Heart left ventricle (tissue), 16 donors: ENCODE measurements around the gene MEIS2. TPM values are rescaled to one million over a fixed set of nuclear protein-coding genes. Genes with fewer than 3 reads are reported as not detected.
A peak's percentile ranks its signal among the peaks of the same experiment; 100 is the strongest.

Source experiments
- ATAC-seq, 4 donors: fragments of 200-7000 bp; cut with Tn5 transposase; one replicate each; pipeline ENCODE4 v1.9.1; 2020 to 2022; ENCODE audit warnings: moderate library complexity in 4 of 4, mild to moderate bottlenecking in 3 of 4, moderate number of reproducible peaks in 1 of 4
- DNase-seq, 5 donors: peaks; one replicate each; pipeline ENCODE4 v3.0.0-alpha.2; 2020
- H3K27ac ChIP-seq, 12 donors: fragments of 200-600 bp; sonication (generic) in 4 of 12; one replicate each; pipeline versions ENCODE4 v1.5.0 to v1.8.0; 2016 to 2022; ENCODE audit warnings: mild to moderate bottlenecking in 2 of 12
- H3K27me3 ChIP-seq, 9 donors: fragments of 200-600 bp; sonication (generic) in 2 of 9; one replicate each; pipeline versions ENCODE4 v1.5.1 to v1.8.0; 2016 to 2022; ENCODE audit warnings: mild to moderate bottlenecking in 3 of 9
- H3K36me3 ChIP-seq, 9 donors: fragments of 200-600 bp; sonication (generic) in 2 of 9; one replicate each; pipeline versions ENCODE4 v1.5.0 to v1.8.0; 2018 to 2022; ENCODE audit warnings: mild to moderate bottlenecking in 2 of 9
- H3K4me1 ChIP-seq, 12 donors: fragments of 200-600 bp; sonication (generic) in 4 of 12; one replicate each; pipeline versions ENCODE4 v1.5.0 to v1.8.0; 2016 to 2022; ENCODE audit warnings: mild to moderate bottlenecking in 3 of 12
- H3K4me3 ChIP-seq, 12 donors: fragments of 200-600 bp; sonication (generic) in 4 of 12; one replicate each; pipeline versions ENCODE4 v1.5.0 to v1.8.0; 2017 to 2022; ENCODE audit warnings: mild to moderate bottlenecking in 9 of 12, moderate library complexity in 4 of 12
- H3K9me3 ChIP-seq, 12 donors: fragments of 200-600 bp; sonication (generic) in 4 of 12; one replicate each; pipeline versions ENCODE4 v1.5.0 to v1.8.0; 2016 to 2022; ENCODE audit warnings: mild to moderate bottlenecking in 1 of 12
- POLR2A ChIP-seq, 2 donors: fragments of 450-650 bp; IDR thresholded peaks; one replicate each; pipeline ENCODE4 v1.6.1; 2017; ENCODE audit warnings: antibody characterized with exemption in 2 of 2, mild to moderate bottlenecking in 2 of 2, moderate library complexity in 2 of 2
- WGBS, 4 donors: extraction: QIAGEN DNeasy Blood & Tissue Kit in 2 of 4; methylation state at CpG; one replicate each; pipeline versions ENCODE4 v1.1.5 to v1.1.7; 2013 to 2018; 5-methylcytosine and 5-hydroxymethylcytosine counted together
- intact Hi-C, 10 donors: fragments of 100-400 bp; cut with DNase I; formaldehyde crosslinking; loops; one replicate each; pipeline versions ENCODE4 v1.11.1 to v1.14.2; 2022
- polyA plus RNA-seq, 2 donors: library from polyadenylated mRNA; stranded (reverse); fragments of 200-250 nt; gene quantifications; one replicate each; pipeline ENCODE4 v1.2.3, GENCODE V29; 2013
- total RNA-seq, 9 donors: library from RNA; depleted of rRNA in 2 of 9; stranded (reverse); fragments of >200 nt in 2 of 9; fragmentation: NEBNext Ultra II Directional in 3 of 9; extraction: Animal tissue kit (Norgen Biotek cat#: 25700) in 3 of 9; gene quantifications; one replicate each; pipeline versions ENCODE4 v1.1.0 to v1.2.4, GENCODE V29; 2016 to 2023
- TF ChIP-seq, protein P1 (sequence below), 12 donors: fragments of 200-600 bp; sonication (generic) in 4 of 12; IDR thresholded peaks; one replicate each; pipeline versions ENCODE4 v1.5.0 to v1.8.0; 2018 to 2022; ENCODE audit warnings: antibody characterized with exemption in 12 of 12, mild to moderate bottlenecking in 5 of 12
- donor health status: ischemic (EF 13 %, LVEDD 7.1; RV severe dilation, severe dysfunction).
- donor health status: healthy with polysubstance abuse.
- donor health status: DM: no; HTN: yes; CAD: no.
- donor health status: DM: no; HTN: no; CAD: no.
- donor health status: ischemic (EF 25% LVEDD 6.9; RV normal size, moderate dysfunction).
- donor health status: ischemic (EF 25% LVEDD 5.7; RV mildly dilated, moderate dysfunction).
- donor health status: healthy.
- donor health status: DM: yes; HTN: yes; CAD: no.
- donor health status: ischemic (EF 35%, LVEDD 5.7; RV mildly dilated, moderate dysfunction).
- donor health status: nonischemic (EF 11% LVEDD 7.7; RV severe dilation, severe dysfunction).
- donor health status: DM: yes; HTN: yes; CAD: no.
- donor health status: PGD.
- donor health status: ischemic (EF 29% LVEDD 5.4; RV normal size, mild dysfunction).
- donor health status: nonischemic (EF 23%, LVEDD 6.1; RV moderate dilation, normal function).

MEIS2 gene
- total and polyA plus RNA-seq, 11 donors, result 13.2 to 89.7 (median 49.7) TPM

DNA sequence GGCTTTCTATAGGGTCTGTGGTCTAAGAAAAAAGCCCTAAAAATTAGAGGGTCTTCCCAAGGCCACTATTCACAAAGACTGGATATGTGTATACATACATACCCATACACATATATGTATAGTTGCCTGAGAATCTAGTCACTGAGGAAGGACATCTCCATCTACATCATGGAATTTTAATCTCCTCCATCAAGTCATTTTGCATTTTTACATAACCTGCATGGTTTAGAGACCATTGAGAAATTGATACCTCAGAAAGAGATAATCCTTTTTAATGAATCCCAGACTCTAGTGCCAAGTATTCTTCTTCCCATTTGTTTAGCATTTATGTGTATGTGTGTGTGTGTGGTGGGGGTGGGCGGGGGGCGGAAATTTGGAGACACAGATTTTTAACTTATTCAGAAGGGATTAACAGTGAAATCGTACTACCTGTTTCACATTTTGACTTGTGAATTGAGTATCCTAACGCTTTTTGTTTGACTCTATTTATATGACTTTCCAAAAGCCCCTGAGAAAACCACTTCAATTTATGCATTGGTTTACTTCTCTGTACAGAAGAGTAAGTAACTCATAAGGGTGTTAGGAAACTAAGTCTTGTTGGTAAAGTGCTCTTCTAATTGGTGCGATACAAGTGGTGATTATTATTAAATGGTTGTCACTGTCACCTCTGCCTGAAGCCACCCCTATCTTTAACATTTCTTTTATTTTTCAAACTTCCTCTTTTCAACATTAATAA is 166.9 kb downstream of the MEIS2 start:
- no peak for ATAC-seq
- intact Hi-C loops, result no loop called here
- no peak for TF ChIP-seq POLR2A (IDR thresholded peaks at IDR 0.05)
- TF ChIP-seq, protein P1, sequence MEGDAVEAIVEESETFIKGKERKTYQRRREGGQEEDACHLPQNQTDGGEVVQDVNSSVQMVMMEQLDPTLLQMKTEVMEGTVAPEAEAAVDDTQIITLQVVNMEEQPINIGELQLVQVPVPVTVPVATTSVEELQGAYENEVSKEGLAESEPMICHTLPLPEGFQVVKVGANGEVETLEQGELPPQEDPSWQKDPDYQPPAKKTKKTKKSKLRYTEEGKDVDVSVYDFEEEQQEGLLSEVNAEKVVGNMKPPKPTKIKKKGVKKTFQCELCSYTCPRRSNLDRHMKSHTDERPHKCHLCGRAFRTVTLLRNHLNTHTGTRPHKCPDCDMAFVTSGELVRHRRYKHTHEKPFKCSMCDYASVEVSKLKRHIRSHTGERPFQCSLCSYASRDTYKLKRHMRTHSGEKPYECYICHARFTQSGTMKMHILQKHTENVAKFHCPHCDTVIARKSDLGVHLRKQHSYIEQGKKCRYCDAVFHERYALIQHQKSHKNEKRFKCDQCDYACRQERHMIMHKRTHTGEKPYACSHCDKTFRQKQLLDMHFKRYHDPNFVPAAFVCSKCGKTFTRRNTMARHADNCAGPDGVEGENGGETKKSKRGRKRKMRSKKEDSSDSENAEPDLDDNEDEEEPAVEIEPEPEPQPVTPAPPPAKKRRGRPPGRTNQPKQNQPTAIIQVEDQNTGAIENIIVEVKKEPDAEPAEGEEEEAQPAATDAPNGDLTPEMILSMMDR (IDR thresholded peaks at IDR 0.05), result no peak
- WGBS, 4 donors, result 87 to 91% (median 88%) methylated on average over 5 of the region's 5 CpGs
- H3K9me3 ChIP-seq, result peaks cover 0 to 9% (median 0%) of the 10 kb centered on the region in 12 donors
- H3K36me3 ChIP-seq, result no peaks in the 10 kb centered on the region
- no peak for DNase-seq
- H3K4me1 ChIP-seq, result peaks cover 0 to 10% (median 0%) of the 10 kb centered on the region in 12 donors
- H3K27me3 ChIP-seq, result no peaks in the 10 kb centered on the region
- H3K27ac ChIP-seq, result no peak overlapping the region
- no peak overlapping the region for H3K4me3 ChIP-seq

DNA sequence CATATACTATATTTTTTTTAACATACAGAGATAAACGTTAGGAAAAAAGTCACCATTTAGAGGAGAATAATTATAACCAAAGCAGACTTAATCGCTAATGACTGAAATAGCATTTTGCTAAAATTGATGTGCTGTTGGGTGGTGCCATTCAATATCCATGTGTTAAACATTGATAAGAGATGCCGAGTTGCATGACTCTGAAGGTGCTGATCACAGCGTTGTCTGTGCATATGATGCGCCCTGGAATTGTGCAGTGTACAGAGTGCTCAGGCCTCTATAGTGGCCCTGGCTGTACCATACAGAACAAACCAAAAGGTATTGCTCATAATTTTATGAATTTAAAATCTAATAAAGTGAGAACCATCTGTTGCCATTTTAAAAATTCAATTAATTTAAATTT is 168.3 kb downstream of the MEIS2 start:
- TF ChIP-seq POLR2A (IDR thresholded peaks at IDR 0.05), result no peak
- TF ChIP-seq, protein P1 (IDR thresholded peaks at IDR 0.05), result no peak
- peaks cover 0 to 3% (median 0%) of the 10 kb centered on the region in 9 donors for H3K36me3 ChIP-seq
- 87 to 89% (median 87%) methylated on average over 5 of the region's 5 CpGs for WGBS, 4 donors
- no peaks in the 10 kb centered on the region for H3K27me3 ChIP-seq
- no peak overlapping the region for H3K4me3 ChIP-seq
- H3K27ac ChIP-seq, result no peak overlapping the region
- DNase-seq (no peak), ATAC-seq (no peak)
- intact Hi-C loops, result no loop called here
- H3K9me3 ChIP-seq, result peaks cover 0 to 9% (median 0%) of the 10 kb centered on the region in 12 donors
- H3K4me1 ChIP-seq, result peaks cover 0 to 6% (median 0%) of the 10 kb centered on the region in 12 donors

DNA sequence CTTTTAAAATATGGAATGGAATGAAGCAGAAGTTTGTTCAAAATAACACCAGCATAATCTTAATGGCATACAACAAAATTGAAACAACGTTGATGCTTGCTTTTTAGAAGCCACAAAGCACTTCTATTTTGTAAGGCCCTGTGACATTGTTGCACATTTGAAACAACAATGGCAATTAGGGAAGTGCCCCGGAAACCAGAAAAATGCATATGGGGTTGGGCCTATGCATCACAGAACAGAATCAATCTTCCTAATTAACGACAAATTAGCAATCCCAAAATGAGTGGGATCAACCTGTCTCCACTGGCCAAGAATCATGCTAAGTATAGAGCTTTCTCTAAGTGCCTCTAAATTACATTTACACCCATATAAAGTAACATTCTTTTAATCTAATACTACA is 168.9 kb downstream of the MEIS2 start:
- H3K9me3 ChIP-seq, result peaks cover 0 to 9% (median 0%) of the 10 kb centered on the region in 12 donors
- H3K4me1 ChIP-seq, result peaks cover 0 to 6% (median 0%) of the 10 kb centered on the region in 12 donors
- ATAC-seq (no peak), DNase-seq (no peak)
- H3K36me3 ChIP-seq, result peaks cover 0 to 3% (median 0%) of the 10 kb centered on the region in 9 donors
- intact Hi-C loops, result no loop called here
- 66 to 74% (median 69%) methylated on average over 3 of the region's 3 CpGs for WGBS, 4 donors
- H3K4me3 ChIP-seq, result no peak overlapping the region
- TF ChIP-seq, protein P1 (IDR thresholded peaks at IDR 0.05), result no peak
- no peak for TF ChIP-seq POLR2A (IDR thresholded peaks at IDR 0.05)
- no peaks in the 10 kb centered on the region for H3K27me3 ChIP-seq
- H3K27ac ChIP-seq, result no peak overlapping the region

DNA sequence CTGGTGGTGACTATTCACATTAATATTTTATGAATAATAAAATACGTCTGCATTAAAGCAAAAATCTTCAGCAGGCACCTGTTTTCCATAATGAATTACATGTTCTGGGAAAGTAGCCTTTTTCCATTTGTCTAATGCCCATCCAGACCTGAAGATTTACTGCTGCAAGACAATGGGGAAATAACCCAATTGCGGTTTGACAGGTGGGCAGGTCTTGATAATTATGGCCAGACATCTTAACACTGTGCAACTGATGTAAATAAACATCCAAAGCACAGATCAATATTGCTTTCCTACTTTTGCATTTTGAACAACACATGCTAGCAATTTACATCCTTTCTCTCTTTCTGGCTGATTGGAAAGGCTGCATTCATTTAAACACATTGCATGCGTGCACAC is 173.9 kb downstream of the MEIS2 start:
- 78 to 81% (median 79%) methylated on average over 3 of the region's 3 CpGs for WGBS, 4 donors
- DNase-seq (no peak), ATAC-seq (no peak)
- TF ChIP-seq POLR2A (IDR thresholded peaks at IDR 0.05), result no peak
- TF ChIP-seq, protein P1 (IDR thresholded peaks at IDR 0.05), result no peak
- H3K27me3 ChIP-seq, result no peaks in the 10 kb centered on the region
- H3K9me3 ChIP-seq, result peaks cover 0 to 9% (median 0%) of the 10 kb centered on the region in 12 donors
- intact Hi-C loops, result no loop called here
- peaks cover 0 to 3% (median 0%) of the 10 kb centered on the region in 9 donors for H3K36me3 ChIP-seq
- peak overlapping the region in 5 of 12 donors; percentile 3 to 35 (median 24) for H3K27ac ChIP-seq
- H3K4me1 ChIP-seq, result peaks cover 0 to 29% (median 7%) of the 10 kb centered on the region in 12 donors
- H3K4me3 ChIP-seq, result no peak overlapping the region
